WTC11 (cell line): ENCODE measurements around the gene SOCS3. TPM values are rescaled to one million over a fixed set of nuclear protein-coding genes. Genes with fewer than 3 reads are reported as not detected.
A peak's percentile ranks its signal among the peaks of the same experiment; 100 is the strongest.

Experiments
- ATAC-seq: fragments of 200-7000 bp; cut with Tn5 transposase; 2 replicates; pipeline ENCODE4 v1.10.0; 2021; ENCODE audit warnings: mild to moderate bottlenecking, moderate library complexity
- CTCF ChIA-PET: fragments of 300-600 bp; sonication (Branson Sonifier 250); formaldehyde crosslinking; loops from one replicate; lab custom pipeline; 2021; ENCODE audit warnings: antibody characterized with exemption; lab: Charles Lee
- POLR2A ChIA-PET: fragments of 350-600 bp; sonication (Branson Sonifier 250); formaldehyde crosslinking; loops from one replicate; lab custom pipeline; 2021; ENCODE audit warnings: antibody characterized with exemption; lab: Charles Lee
- DNase-seq: peaks from one replicate; pipeline ENCODE4 v3.0.0; 2021; ENCODE audit warnings: low spot score
- H3K27ac Mint-ChIP-seq: 2 replicates; pipeline ENCODE4 v1.8.0; 2021; ENCODE audit warnings: mixed read lengths
- H3K27me3 Mint-ChIP-seq: 2 replicates; pipeline ENCODE4 v1.8.0; 2021; ENCODE audit warnings: low read depth, mild to moderate bottlenecking, moderate library complexity, mixed read lengths
- H3K36me3 Mint-ChIP-seq: 2 replicates; pipeline ENCODE4 v1.8.0; 2021; ENCODE audit warnings: mixed read lengths
- H3K4me1 Mint-ChIP-seq: 2 replicates; pipeline ENCODE4 v1.8.0; 2022; ENCODE audit warnings: mixed read lengths
- H3K4me3 Mint-ChIP-seq: 2 replicates; pipeline ENCODE4 v1.8.0; 2021; ENCODE audit warnings: mild to moderate bottlenecking, moderate library complexity, mixed read lengths
- H3K9me3 Mint-ChIP-seq: 2 replicates; pipeline ENCODE4 v1.8.0; 2021; ENCODE audit warnings: mixed read lengths
- CBFB ChIP-seq: sonication (generic); formaldehyde crosslinking; IDR thresholded peaks from 2 replicates; pipeline ENCODE4 v1.8.1; 2022; ENCODE audit warnings: mild to moderate bottlenecking, low read depth, missing genetic modification reagents
- CREM ChIP-seq: sonication (generic); formaldehyde crosslinking; IDR thresholded peaks from 2 replicates; pipeline ENCODE4 v1.8.1; 2022; ENCODE audit warnings: mild to moderate bottlenecking, missing genetic modification reagents, moderate library complexity
- E2F5 ChIP-seq: sonication (generic); formaldehyde crosslinking; IDR thresholded peaks from 2 replicates; pipeline ENCODE4 v1.8.1; 2022; ENCODE audit warnings: mild to moderate bottlenecking, moderate library complexity, missing genetic modification reagents
- EMX1 ChIP-seq: fragments of 250-450 bp; sonication (Bioruptor Pico); IDR thresholded peaks from 2 replicates; pipeline ENCODE4 v1.8.0; 2021; ENCODE audit warnings: mild to moderate bottlenecking
- FOXP1 ChIP-seq: sonication (generic); formaldehyde crosslinking; IDR thresholded peaks from 2 replicates; pipeline ENCODE4 v1.8.0; 2022; ENCODE audit warnings: missing genetic modification reagents, mild to moderate bottlenecking, moderate library complexity, borderline replicate concordance
- IRF1 ChIP-seq: sonication (generic); formaldehyde crosslinking; IDR thresholded peaks from 2 replicates; pipeline ENCODE4 v1.8.0; 2023; ENCODE audit warnings: missing genetic modification reagents
- JAZF1 ChIP-seq: fragments of 250-450 bp; sonication (Bioruptor Pico); IDR thresholded peaks from 2 replicates; pipeline ENCODE4 v1.9.0; 2021; ENCODE audit warnings: moderate library complexity, mild to moderate bottlenecking, inconsistent platforms
- MYBL2 ChIP-seq: sonication (generic); formaldehyde crosslinking; IDR thresholded peaks from 2 replicates; pipeline ENCODE4 v1.8.1; 2023; ENCODE audit warnings: mild to moderate bottlenecking, moderate library complexity, missing genetic modification reagents
- NFATC4 ChIP-seq: fragments of 250-450 bp; sonication (Bioruptor Pico); IDR thresholded peaks from 2 replicates; pipeline ENCODE4 v1.9.0; 2021; ENCODE audit warnings: mild to moderate bottlenecking
- SMAD3 ChIP-seq: sonication (generic); formaldehyde crosslinking; IDR thresholded peaks from 2 replicates; pipeline ENCODE4 v1.8.0; 2022; ENCODE audit warnings: missing genetic modification reagents, mild to moderate bottlenecking, borderline replicate concordance
- SMAD4 ChIP-seq: sonication (generic); formaldehyde crosslinking; IDR thresholded peaks from 2 replicates; pipeline ENCODE4 v1.8.0; 2022; ENCODE audit warnings: mild to moderate bottlenecking, missing genetic modification reagents
- SP1 ChIP-seq: sonication (generic); formaldehyde crosslinking; conservative IDR thresholded peaks from 2 replicates; pipeline ENCODE4 v1.8.1; 2022; ENCODE audit warnings: missing genetic modification reagents
- TCF7 ChIP-seq: sonication (generic); formaldehyde crosslinking; IDR thresholded peaks from 2 replicates; pipeline ENCODE4 v1.8.0; 2022; ENCODE audit warnings: mild to moderate bottlenecking, low read depth, missing genetic modification reagents, moderate library complexity
- TEAD1 ChIP-seq: sonication (generic); formaldehyde crosslinking; IDR thresholded peaks from 2 replicates; pipeline ENCODE4 v1.8.0; 2022; ENCODE audit warnings: mild to moderate bottlenecking, missing genetic modification reagents
- TP53 ChIP-seq: sonication (generic); formaldehyde crosslinking; IDR thresholded peaks from 2 replicates; pipeline ENCODE4 v1.8.1; 2023; ENCODE audit warnings: mild to moderate bottlenecking, missing genetic modification reagents
- ZBTB43 ChIP-seq: sonication (generic); formaldehyde crosslinking; IDR thresholded peaks from 2 replicates; pipeline ENCODE4 v1.8.1; 2023; ENCODE audit warnings: mild to moderate bottlenecking, missing genetic modification reagents
- ZNF232 ChIP-seq: sonication (generic); formaldehyde crosslinking; IDR thresholded peaks from 2 replicates; pipeline ENCODE4 v1.8.0; 2022; ENCODE audit warnings: mild to moderate bottlenecking, missing genetic modification reagents
- ZNF416 ChIP-seq: fragments of 250-450 bp; sonication (Bioruptor Pico); IDR thresholded peaks from 2 replicates; pipeline ENCODE4 v1.9.0; 2021; ENCODE audit warnings: mild to moderate bottlenecking, inconsistent platforms
- total RNA-seq: library from RNA; stranded (reverse); gene quantifications from 3 replicates; pipeline ENCODE4 v1.2.3, GENCODE V29; 2021
- TF ChIP-seq, protein P1 (sequence below): sonication (generic); formaldehyde crosslinking; IDR thresholded peaks from 2 replicates; pipeline ENCODE4 v1.8.1; 2023; ENCODE audit warnings: mild to moderate bottlenecking, missing genetic modification reagents, moderate library complexity
- TF ChIP-seq, protein P2 (sequence below): fragments of 250-450 bp; sonication (Bioruptor Pico); IDR thresholded peaks from 2 replicates; pipeline ENCODE4 v1.9.0; 2021; ENCODE audit warnings: mild to moderate bottlenecking, borderline replicate concordance

The SOCS3 gene
- total RNA-seq, 1 experiment from 2014 or later: 23.8 TPM

DNA sequence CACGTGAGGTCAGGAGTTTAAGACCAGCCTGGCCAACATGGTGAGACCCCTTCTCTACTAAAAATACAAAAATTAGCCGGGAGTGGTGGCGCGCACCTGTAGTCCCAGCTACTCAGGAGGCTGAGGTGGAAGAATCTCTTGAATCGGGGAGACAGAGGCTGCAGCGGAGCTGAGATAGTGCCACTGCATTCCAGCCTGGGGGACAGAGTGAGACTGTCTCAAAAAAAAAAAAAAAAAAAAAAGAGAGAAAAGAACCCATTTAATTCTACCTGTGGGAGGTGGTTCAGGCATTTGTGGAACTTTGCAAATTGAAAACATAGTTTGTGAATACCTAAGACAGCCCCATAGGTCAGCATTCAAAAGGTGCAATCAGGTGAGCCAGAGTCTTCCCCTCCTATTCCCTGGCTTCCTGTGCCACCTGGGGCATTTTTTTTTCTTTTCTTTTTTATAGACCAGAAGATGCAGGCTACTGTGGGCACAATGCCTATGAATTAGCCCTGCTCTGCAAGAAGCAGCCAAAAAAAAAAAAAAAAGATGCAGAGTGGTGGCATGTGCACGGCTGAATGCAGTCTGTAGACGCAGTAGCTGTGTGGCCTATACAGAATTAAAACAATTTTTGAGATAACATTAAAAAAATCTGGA, 9.1 kb upstream of the SOCS3 start (continued):
- no peak for TF ChIP-seq EMX1 (CRISPR knock-in tag)
- TF ChIP-seq, protein P1, sequence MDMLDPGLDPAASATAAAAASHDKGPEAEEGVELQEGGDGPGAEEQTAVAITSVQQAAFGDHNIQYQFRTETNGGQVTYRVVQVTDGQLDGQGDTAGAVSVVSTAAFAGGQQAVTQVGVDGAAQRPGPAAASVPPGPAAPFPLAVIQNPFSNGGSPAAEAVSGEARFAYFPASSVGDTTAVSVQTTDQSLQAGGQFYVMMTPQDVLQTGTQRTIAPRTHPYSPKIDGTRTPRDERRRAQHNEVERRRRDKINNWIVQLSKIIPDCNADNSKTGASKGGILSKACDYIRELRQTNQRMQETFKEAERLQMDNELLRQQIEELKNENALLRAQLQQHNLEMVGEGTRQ (CRISPR knock-in tag): no peak
- TF ChIP-seq, protein P2, sequence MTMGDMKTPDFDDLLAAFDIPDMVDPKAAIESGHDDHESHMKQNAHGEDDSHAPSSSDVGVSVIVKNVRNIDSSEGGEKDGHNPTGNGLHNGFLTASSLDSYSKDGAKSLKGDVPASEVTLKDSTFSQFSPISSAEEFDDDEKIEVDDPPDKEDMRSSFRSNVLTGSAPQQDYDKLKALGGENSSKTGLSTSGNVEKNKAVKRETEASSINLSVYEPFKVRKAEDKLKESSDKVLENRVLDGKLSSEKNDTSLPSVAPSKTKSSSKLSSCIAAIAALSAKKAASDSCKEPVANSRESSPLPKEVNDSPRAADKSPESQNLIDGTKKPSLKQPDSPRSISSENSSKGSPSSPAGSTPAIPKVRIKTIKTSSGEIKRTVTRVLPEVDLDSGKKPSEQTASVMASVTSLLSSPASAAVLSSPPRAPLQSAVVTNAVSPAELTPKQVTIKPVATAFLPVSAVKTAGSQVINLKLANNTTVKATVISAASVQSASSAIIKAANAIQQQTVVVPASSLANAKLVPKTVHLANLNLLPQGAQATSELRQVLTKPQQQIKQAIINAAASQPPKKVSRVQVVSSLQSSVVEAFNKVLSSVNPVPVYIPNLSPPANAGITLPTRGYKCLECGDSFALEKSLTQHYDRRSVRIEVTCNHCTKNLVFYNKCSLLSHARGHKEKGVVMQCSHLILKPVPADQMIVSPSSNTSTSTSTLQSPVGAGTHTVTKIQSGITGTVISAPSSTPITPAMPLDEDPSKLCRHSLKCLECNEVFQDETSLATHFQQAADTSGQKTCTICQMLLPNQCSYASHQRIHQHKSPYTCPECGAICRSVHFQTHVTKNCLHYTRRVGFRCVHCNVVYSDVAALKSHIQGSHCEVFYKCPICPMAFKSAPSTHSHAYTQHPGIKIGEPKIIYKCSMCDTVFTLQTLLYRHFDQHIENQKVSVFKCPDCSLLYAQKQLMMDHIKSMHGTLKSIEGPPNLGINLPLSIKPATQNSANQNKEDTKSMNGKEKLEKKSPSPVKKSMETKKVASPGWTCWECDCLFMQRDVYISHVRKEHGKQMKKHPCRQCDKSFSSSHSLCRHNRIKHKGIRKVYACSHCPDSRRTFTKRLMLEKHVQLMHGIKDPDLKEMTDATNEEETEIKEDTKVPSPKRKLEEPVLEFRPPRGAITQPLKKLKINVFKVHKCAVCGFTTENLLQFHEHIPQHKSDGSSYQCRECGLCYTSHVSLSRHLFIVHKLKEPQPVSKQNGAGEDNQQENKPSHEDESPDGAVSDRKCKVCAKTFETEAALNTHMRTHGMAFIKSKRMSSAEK (CRISPR knock-in tag): no peak

GRCh38 chr17:78368348-78368747, 8.5 kb upstream of the SOCS3 start:
- H3K4me1 Mint-ChIP-seq: peaks cover 88% of the 10 kb centered on the region
- H3K4me3 Mint-ChIP-seq: no peak overlapping the region; the same call in 1 of the 2 replicates
- ChIA-PET CTCF (interaction anchor here (0.7 to 2.8 kb wide), 5 partner anchors 7 to 117 kb away, joined by 3 to 38 read pairs (median 5); no protein-coding TSS in a partner anchor), POLR2A (interaction anchor here (2.0 kb wide), 1 partner anchor 10 kb away, joined by 10 read pairs; no protein-coding TSS in a partner anchor)
- H3K9me3 Mint-ChIP-seq: no peaks in the 10 kb centered on the region
- DNase-seq: no peak
- H3K27me3 Mint-ChIP-seq: no peaks in the 10 kb centered on the region
- TF ChIP-seq TEAD1: no peak
- no peak for TF ChIP-seq SP1 (CRISPR knock-in tag)
- TF ChIP-seq IRF1 (CRISPR knock-in tag): no peak
- TF ChIP-seq EMX1 (CRISPR knock-in tag): no peak
- peak overlapping the region; percentile 94 for H3K27ac Mint-ChIP-seq
- no peak for ATAC-seq
- H3K36me3 Mint-ChIP-seq: no peaks in the 10 kb centered on the region

- H3K4me3 Mint-ChIP-seq: no peak overlapping the region
- peaks cover 85% of the 10 kb centered on the region for H3K4me1 Mint-ChIP-seq
- DNase-seq: no peak
- no peaks in the 10 kb centered on the region for H3K27me3 Mint-ChIP-seq
- peak overlapping the region; percentile 97; the same call in 1 of the 2 replicates for H3K27ac Mint-ChIP-seq
- POLR2A ChIA-PET: interaction anchor here (0.6 kb wide), 1 partner anchor 12 kb away, joined by 4 read pairs; no protein-coding TSS in a partner anchor
- no peaks in the 10 kb centered on the region for H3K36me3 Mint-ChIP-seq
- ATAC-seq: no peak
- TF ChIP-seq SMAD4 (no peak), NFATC4 (no peak), ZBTB43 (CRISPR knock-in tag) (no peak), CBFB (no peak)
- no peaks in the 10 kb centered on the region for H3K9me3 Mint-ChIP-seq
- CTCF ChIA-PET: interaction anchor here (0.8 to 9.8 kb wide), 6 partner anchors 8 to 116 kb away, joined by 3 to 115 read pairs (median 5); partner anchors contain the start of gene PGS1
These were observed 7.3 kb upstream of the SOCS3 start for GRCh38 chr17:78367193-78367592.

- Mint-ChIP-seq H3K27me3 (no peaks in the 10 kb centered on the region), H3K36me3 (no peaks in the 10 kb centered on the region), H3K4me1 (peaks cover 89% of the 10 kb centered on the region), H3K27ac (peak overlapping the region; percentile 97), H3K9me3 (no peaks in the 10 kb centered on the region), H3K4me3 (peak overlapping the region; percentile 46)
- DNase-seq: peak; percentile 40
- ChIA-PET CTCF (interaction anchor here (1.0 to 9.8 kb wide), 12 partner anchors 9 to 115 kb away, joined by 3 to 115 read pairs (median 4); partner anchors contain the start of gene PGS1), POLR2A (interaction anchor here (0.6 to 1.8 kb wide), 5 partner anchors 8 to 266 kb away, joined by 3 to 7 read pairs (median 4); partner anchors contain the start of gene PGS1)
- peak; percentile 1 for ATAC-seq
- no peak for TF ChIP-seq ZNF416 (CRISPR knock-in tag)
- TF ChIP-seq JAZF1 (CRISPR knock-in tag): no peak
- 0 out of 2 replicates have a peak, but pooled peaks have one; percentile 46 for TF ChIP-seq MYBL2
- TF ChIP-seq TP53 (CRISPR knock-in tag): 0 out of 2 replicates have a peak, but pooled peaks have one; percentile 36
- no peak for TF ChIP-seq SP1 (CRISPR knock-in tag)
- peak; percentile 24; the same call in 1 of the 2 replicates for TF ChIP-seq SMAD3
- 0 out of 2 replicates have a peak, but pooled peaks have one; percentile 45 for TF ChIP-seq ZNF232 (CRISPR knock-in tag)
- TF ChIP-seq CREM: no peak
- no peak for TF ChIP-seq TCF7 (CRISPR knock-in tag)
- peak; percentile 69; the same call in 1 of the 2 replicates for TF ChIP-seq FOXP1
- 0 out of 2 replicates have a peak, but pooled peaks have one; percentile 9 for TF ChIP-seq E2F5 (CRISPR knock-in tag)
These were observed 6.4 kb upstream of the SOCS3 start for GRCh38 chr17:78366109-78366848.
